Measurements from ENCODE around the gene CTNNAL1.
A peak's percentile ranks its signal among the peaks of the same experiment; 100 is the strongest.
"Not testable (repeated sequence)": the region's sequence is repeated elsewhere in the genome, so short reads cannot be mapped to it uniquely, and the experiment has no call there.

The CTNNAL1 gene

GRCh38 chr9:108972186-108972585 is 41.1 kb downstream of the CTNNAL1 start:
- TF ChIP-seq CTCF (IDR thresholded peaks at IDR 0.05; ENCODE audit: control insufficient read depth, extremely low read depth, insufficient read depth), result no peak
- no peak for DNase-seq (ENCODE audit: low read depth)
- no peak overlapping the region for H3K4me3 ChIP-seq (ENCODE audit: low read depth, low read length)

- DNase-seq (ENCODE audit: low read depth); H3K4me3 ChIP-seq (ENCODE audit: low read depth, low read length): not testable (repeated sequence)
Measured at GRCh38 chr9:108971392-108971791, 41.9 kb downstream of the CTNNAL1 start.

- no peak for TF ChIP-seq CTCF (IDR thresholded peaks at IDR 0.05; ENCODE audit: control insufficient read depth, extremely low read depth, insufficient read depth)
- H3K4me3 ChIP-seq (ENCODE audit: low read depth, low read length), result no peak overlapping the region
- no peak for DNase-seq (ENCODE audit: low read depth)
Measured at GRCh38 chr9:108967916-108968315, 45.4 kb downstream of the CTNNAL1 start.

- TF ChIP-seq CTCF (IDR thresholded peaks at IDR 0.05; ENCODE audit: control insufficient read depth, extremely low read depth, insufficient read depth), result no peak
- H3K4me3 ChIP-seq (ENCODE audit: low read depth, low read length), result no peak overlapping the region
- peak; percentile 97 for DNase-seq (ENCODE audit: low read depth)
Measured at GRCh38 chr9:108963459-108964143, 49.7 kb downstream of the CTNNAL1 start.

GRCh38 chr9:108961151-108961550 is 52.1 kb downstream of the CTNNAL1 start:
- no peak for TF ChIP-seq CTCF (IDR thresholded peaks at IDR 0.05; ENCODE audit: control insufficient read depth, extremely low read depth, insufficient read depth)
- no peak overlapping the region for H3K4me3 ChIP-seq (ENCODE audit: low read depth, low read length)
- peak; percentile 82 for DNase-seq (ENCODE audit: low read depth)

GRCh38 chr9:108960331-108960730 is 53.0 kb downstream of the CTNNAL1 start:
- DNase-seq (ENCODE audit: low read depth), result no peak
- TF ChIP-seq CTCF (IDR thresholded peaks at IDR 0.05; ENCODE audit: control insufficient read depth, extremely low read depth, insufficient read depth), result no peak
- H3K4me3 ChIP-seq (ENCODE audit: low read depth, low read length), result no peak overlapping the region

GRCh38 chr9:108956631-108957026 is 56.7 kb downstream of the CTNNAL1 start:
- no peak for TF ChIP-seq CTCF (IDR thresholded peaks at IDR 0.05; ENCODE audit: control insufficient read depth, extremely low read depth, insufficient read depth)
- DNase-seq (ENCODE audit: low read depth), result peak; percentile 80
- H3K4me3 ChIP-seq (ENCODE audit: low read depth, low read length), result no peak overlapping the region
